Stimulated activated CD4-positive, alpha-beta T cell treated with anti-CD3 and anti-CD28 coated beads, Interleukin-4, amount 100 ng/mL, for 48 hours (primary cell): ENCODE data around the gene STK38.
"Not testable (repeated sequence)": the region's sequence is repeated elsewhere in the genome, so short reads cannot be mapped to it uniquely, and the experiment has no call there.

Experiments
- DNase-seq, 2 donors: peaks; one replicate each; pipeline ENCODE4 v3.0.0-alpha.2; 2020; ENCODE audit warnings: low read depth in 2 of 2

Gene STK38

DNA sequence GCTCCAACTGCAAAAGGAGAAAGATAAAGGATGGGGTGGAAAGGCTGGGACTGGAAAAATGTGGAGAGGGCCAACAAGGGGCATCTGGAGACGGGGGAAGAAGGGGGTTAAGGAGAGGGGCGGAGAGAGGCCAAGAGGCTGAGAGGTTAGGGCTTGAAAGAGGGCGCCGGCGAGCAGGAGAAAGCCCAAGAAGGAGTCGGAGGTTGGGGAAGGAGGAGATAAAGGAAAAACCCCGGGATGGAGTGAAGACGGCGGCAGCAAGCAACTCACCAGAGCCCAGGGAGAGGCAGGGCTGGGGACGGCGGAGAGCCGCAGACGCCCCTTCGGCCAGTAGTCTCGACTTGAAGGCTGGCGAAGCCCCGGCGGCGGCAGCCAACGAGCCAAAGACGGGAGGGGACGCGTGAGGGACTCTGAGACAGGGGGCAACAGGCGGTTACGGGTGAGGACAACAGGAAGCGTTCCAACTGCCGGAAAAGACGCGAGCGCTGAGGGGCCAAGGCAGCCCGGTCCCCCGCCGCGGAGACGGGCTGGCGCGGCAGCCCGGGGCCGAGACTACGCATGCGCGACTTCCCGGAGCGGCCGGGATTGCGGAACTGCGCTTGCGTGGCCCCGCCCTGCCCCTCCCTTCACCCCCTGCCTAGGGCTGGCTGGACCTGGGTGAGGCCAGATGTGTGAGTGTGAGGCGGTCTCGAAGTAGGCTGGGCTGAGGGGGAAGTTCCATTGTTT is at the start of gene STK38:
STK38 (minus strand) TSS at position 560 of the 726 bp plus-strand sequence. CDS start 7,277 bp downstream, outside the sequence.
- DNase-seq: peak; percentile 90 to 92

DNA sequence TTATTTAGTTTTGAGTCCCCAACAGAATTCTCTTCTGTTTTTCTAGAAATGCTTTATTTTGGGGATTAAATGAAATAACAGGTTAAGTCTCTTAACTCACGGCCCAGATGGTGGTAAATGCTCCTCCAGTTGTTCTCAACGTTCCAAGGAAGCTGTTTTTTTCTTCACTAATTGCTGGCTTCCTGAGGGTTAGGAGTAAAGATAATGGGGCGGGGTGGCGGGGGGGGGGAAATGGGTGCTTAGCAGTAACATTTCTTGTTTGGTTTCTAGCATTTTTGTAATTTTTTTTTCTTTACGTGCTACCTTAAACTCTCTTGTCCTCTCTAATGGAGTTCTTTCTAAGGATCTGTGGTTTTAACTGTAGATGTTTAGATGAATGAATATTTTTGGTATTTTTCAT is 49.1 kb upstream of the STK38 start:
- DNase-seq: no peak

DNA sequence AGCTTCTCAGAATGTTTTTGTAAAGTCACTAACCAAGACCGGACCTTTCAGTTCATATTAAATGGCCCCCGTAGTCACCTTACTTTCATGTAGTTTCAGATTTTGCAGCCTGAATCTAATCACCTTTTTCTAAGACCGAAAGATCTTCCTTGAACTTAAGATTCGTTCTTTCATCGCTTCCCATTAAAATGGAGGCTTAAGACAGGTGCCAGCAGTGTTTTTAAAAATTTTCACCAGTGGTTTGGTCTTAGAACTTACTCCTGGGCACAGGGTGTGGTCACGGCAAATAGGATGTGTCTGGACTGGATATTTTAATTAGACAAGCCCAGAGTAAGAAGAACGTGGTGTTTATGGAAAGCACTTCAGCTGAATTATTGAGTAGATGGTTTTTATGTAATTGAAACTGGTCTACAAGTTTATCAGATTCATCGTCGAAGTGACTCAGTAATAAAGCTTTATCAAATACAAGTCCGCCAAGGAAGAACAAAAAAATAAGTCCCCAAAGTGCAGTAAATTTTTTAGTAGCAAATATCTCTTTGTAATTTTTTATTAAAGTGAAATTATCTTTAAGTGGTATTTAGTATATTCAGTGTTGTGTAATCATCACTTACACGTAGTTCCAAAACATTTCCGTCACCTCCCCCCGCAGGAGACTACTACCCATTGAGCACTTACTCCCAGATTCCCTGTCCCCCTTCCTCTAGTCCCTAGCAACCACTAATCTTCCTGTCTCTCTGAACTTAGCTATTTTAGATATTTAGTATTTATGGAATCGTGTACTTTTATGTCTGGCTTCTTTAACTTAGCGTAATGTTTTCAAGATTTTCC is 47.8 kb upstream of the STK38 start:
- no peak for DNase-seq

DNA sequence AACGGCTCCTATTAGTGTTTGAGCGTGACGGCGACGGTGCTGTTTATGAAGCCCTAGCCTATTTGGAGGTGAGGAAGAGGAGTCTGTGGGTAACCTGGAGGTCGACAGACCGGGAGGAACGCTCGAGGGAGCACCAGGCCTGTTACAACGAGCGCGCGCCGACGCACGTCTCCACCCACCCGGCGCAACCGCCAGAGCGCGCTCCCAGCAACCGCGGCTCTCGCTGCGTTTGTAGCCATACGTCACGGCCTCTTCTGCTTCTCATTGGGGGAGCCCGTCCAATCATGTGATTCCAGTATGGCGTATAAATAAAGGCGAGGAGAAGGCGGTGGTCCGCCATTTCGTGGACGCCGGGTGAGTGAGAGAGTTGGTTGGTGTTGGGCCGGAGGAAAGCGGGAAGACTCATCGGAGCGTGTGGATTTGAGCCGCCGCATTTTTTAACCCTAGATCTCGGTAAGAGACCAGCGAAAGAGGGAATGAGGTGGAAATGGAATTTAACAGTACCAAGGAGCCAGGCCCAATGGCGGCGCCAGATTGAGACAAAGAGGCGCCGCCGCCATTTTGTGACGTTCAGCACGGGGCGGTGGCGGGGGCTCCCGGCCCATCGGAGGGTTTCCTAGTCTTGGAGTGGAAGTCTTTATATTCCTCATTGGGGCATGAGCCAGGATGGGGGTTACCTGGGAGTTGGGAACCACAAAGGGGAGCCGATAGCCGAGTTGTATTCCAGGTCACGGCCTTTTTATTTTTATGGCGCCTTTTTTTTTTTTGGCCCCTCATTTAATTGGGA is 46.9 kb upstream of the STK38 start, which contains the start of gene SRSF3:
SRSF3 (plus strand) TSS at position 334 of the 787 bp plus-strand sequence. CDS start 2,401 bp downstream, outside the sequence.
- DNase-seq: peak; percentile 87 to 92

DNA sequence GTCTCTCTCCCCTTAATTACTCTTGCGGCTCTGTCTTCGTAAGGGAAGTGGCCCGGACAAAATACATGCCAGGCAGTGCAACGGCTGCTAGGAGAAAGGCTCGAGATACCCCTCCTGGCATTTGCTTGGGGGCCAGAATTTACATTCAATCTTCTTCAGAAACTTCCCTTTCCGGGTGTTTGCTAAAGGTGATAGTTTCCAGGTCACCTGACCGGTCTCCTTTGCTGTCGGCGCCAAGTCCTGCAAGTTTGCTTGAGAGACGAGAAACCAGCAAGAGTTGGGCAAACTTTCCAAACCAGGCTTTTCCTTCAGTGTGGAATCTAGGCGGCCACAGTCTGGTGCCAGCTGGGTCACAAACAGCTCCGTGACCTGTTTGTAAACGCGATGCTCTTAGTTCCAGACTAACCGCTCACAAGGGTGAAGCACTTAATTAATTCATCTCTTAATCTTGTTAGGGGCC is 46.3 kb upstream of the STK38 start:
- peak; percentile 23 to 24 for DNase-seq

DNA sequence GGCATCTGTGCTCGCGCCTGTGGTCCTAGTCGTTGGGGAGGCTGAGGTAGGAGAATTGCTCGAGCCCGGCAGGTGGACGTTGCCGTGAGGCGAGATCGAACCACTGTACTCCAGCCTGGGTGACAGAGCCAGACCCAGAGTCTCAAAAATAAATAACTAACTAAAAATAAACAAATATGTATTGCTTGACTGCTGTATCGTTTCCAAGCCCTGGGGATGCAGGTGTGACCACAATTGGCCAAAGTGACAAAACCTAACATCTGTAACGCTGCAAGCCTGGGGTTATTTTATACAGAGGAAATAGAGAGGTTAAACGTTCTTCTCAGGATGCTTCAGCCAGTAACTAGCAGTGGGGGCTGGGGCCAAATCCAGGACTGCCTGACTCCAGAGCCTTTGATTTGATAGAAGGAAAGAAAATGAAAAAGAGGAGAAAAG is 45.0 kb upstream of the STK38 start:
- no peak for DNase-seq

DNA sequence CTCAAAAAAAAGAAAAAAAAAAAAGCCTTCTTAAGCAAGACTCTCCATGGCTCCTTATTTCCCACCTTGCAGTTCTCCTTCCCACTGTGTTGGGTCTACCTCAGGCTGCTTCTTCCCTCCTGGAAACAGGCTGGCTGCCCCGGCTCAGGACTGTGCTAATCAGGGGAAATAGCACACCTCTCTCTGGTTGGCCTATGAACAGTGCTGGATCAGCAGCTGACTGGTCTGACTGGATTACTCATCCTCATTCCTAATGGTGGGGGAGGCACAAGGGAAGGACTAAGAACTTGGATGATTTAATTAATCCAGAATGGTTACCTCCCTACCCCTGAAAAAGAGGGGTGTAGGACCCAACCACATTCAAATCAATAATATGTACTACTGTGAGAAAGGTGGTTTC is 43.0 kb upstream of the STK38 start:
- no peak for DNase-seq

DNA sequence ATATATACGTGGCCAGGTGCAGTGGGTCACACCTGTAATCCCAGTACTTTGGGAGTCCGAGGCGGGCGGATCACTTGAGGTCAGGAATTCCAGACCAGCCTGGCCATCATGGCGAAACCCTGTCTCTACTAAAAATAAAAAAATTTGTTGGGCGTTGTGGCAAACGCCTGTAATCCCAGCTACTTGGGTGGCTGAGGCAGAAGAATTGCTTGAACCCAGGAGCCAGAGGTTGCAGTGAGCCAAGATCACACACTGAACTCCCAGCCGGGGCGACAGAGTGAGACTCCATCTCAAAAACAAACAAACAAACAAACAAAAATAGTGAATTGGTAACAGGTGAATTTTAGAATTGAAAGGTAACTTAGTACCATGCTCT is 41.7 kb upstream of the STK38 start:
- DNase-seq: not testable (repeated sequence)

DNA sequence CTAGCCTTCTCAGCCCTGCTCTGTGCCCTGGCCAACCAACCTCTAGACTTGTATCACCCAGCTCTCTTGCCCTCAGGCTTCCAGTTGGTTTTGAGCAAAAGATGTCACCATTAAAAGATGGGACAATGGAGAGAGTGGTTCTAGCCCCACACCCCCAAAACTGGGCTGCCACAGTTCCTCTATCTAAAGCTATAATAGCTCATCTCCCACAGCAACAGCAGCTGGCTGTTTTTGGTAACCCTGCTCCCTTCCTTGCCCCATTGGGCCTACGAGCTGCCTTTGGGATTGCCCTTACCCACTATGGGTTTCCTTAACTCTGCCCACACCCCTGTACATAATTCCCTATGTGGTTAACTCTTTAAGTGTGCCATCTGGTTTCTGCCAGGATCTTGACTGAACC is 39.3 kb upstream of the STK38 start:
- no peak for DNase-seq

DNA sequence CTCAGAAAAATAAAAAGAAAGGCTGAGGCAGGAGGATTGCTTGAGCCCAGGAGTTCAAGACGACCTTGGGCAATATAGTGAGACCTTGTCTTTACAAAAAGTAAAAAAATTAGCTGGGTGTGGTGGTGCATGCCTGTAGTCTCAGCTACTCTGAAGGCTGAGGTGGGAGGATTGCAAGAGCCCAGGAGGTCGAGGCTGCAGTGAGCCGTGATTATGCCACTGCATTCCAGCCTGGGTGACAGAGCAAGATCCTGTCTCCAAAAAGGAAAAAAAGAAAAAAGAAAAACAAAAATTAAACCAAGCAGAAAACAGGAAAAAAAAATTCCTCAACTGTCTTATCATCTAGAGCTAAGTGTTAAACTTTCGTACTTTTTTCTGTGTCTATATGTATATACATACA is 34.4 kb upstream of the STK38 start:
- no peak for DNase-seq

DNA sequence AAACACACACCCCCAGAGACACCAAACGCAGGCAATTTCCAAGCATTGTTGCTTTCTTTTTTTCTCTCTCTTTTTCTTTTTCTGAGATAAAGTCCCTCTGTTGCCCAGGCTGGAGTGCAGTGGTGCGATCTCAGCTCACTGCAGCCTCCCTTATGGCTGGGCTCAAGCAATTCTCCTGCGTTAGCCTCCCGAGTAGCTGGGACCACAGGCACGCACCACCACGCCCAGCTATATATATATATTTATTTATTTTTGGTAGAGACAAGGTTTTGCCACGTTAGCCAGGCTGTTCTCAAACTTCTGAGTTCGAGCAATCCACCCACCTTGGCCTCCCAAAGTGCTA is 32.9 kb upstream of the STK38 start:
- no peak for DNase-seq

DNA sequence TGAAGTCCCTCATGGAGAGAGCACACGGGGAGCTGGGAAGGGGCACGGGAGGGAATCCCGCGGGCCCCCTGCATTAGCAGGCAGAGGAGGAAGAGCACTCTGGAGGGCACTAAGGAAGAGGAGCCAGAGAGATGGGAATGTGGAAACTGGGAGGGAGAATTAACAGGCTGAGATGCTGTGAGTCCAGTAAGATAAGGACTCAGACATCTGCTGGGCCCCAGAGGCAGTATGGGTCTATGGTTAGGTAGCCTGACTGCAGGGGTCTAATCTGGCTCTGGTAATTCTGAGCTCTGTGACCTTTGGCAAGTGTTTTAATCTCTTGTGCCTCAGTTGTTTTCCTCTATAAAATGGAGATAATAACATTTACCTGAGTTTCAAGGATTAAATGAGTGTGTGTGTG is 31.2 kb upstream of the STK38 start:
- no peak for DNase-seq

DNA sequence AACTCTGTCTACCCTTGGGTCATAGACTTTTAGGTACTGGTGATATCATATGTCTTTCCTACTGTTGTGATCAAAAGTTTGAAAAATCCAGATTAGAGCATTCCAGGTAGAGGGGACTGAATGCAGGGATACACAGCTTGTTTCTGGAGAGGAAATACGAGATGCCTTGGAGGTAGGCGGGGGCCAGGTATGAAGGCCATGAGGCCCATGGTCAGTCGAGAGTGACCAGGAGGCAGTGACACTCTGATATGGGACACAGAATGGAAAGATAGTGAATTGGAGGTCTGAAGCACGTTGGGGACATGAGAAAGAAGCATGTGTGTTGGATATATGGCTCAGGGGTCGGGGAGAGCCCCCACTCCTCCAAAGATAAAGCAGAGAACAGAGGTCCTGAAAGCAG is 30.8 kb upstream of the STK38 start:
- no peak for DNase-seq

DNA sequence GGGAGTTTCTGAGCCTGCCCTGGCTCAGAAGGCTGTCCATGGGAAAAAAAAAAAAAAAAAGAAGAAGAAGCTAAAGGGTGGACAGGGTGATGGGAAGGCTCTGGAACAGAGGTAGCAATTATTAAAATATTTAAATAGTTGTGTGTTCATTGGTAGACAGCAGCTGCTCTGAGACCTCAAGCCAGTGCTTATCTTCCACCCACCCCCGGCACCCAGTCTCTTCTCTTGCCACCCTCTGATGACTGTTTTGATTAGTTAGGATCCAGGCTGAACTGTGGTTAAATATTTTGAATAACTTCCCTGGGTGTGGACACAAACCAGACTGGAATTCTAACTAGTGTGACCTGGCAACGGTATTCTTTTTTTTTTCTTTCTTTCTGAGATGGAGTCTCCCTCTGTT is 30.0 kb upstream of the STK38 start:
- DNase-seq: no peak

DNA sequence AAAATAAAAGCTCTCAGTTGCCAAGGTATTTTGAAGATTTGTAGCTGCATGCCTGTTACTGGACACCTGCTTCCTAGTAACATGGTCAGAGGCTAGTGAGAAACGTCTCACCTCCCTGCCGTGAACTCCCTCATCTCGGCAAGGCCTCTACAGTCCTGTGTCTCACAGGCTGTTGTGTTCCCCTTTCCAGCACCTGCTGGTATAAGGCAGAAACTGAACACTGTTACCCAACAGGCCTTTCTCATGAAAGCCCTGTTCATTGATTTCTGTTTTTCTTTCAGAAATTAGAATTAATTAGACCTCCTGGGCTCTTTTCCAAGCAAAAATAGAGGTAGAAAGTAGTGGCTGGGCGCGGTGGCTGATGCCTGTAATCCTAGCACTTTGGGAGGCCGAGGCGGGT is 29.3 kb upstream of the STK38 start:
- no peak for DNase-seq

DNA sequence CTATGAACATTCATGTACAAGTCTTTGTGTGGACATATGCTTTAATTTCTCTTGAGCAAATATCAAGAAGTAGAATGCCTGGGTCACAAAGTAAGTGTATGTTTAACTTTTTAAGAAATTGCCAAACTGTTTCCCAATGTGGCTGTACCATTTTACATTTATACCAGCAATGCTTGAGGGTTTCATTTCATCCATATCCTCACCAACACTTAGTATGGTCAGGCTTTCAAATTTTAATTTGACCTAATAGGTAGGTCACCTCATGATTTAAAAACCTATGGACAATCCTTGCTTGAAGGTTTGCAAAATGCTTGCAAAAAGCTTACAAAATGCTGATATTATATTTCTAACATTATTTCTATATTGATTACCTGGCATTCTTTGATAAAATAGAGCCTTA is 27.4 kb upstream of the STK38 start:
- no peak for DNase-seq

DNA sequence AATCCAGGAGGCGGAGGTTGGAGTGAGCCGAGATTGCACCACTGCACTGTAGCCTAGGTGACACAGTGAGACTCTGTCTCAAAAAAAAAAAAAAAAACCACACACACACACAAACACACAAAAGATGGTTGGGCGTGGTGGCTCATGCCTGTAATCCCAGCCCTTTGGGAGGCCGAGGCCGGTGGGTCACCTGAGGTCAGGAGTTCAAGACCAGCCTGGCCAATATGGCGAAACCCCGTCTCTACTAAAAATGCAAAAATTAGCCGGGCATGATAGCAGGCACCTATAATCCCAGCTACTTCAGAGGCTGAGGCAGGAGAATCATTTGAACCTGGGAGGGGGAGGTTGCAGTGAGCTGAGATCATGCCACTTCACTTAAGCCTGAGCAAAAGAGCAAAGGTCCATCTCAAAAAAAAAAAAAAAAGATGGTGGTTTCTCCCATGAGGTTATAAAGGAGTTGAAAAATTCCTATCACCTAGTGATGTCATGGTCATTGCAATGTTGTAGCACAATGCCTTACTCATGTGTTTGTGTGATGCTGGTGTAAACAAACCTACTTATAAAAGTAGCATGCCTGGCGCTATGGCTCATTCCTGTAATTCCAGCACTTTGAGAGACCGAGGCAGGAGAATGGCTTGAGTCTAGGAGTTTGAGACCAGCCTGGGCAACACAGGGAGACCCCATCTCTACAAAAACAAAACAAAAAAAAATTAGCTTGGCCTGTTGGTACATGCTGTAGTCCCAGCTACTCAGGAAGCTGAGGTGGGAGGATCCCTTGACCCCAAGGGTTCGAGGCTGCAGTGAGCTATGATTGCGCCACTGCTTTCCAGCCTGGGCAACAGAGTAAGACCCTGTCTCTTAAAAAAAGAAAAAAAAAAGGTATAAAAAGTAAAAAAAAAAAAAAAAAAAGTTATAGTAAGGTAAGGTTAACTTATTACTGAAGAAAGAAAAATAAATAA is 25.4 kb upstream of the STK38 start:
- DNase-seq: not testable (repeated sequence)

DNA sequence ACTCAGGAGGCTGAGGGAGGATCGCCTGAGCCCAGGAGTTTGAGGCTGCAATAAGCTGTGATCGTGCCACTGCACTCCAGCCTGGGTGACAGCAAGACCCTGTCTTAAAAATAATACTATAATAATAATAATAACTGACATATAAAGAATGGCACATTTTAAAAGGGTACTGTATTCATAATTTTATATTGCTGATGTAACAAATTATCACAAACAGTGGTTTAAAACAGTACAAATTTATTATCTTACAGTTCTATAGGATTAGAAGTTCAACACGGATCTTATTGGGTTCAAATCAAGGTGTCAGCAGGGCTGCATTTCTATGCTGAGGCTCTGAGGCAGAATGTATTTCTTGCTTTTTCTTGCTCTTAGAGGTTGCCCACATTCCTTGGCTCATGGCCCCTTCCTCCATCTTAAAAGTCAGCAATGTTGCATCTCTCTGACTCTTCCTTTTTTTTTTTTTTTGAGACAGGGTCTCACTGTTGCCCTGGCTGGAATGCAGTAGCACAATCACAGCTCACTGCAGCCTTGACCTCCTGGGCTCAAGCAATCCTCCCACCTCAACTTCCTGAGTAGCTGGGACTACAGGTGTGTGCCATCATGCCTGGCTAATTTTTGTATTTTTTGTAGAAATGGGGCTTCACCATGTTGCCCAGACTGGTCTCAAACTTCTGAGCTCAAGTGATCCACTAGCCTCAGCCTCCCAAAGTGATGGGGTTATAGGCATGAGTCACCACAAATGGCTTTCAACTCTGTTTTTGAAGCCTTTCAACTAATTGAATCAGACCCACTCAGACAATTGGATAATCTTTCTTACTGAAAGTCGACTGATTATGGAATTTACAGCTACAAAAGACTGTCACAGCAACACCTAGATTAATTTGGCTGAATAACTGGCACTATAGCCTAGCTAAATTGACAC is 24.1 kb upstream of the STK38 start:
- no peak for DNase-seq

DNA sequence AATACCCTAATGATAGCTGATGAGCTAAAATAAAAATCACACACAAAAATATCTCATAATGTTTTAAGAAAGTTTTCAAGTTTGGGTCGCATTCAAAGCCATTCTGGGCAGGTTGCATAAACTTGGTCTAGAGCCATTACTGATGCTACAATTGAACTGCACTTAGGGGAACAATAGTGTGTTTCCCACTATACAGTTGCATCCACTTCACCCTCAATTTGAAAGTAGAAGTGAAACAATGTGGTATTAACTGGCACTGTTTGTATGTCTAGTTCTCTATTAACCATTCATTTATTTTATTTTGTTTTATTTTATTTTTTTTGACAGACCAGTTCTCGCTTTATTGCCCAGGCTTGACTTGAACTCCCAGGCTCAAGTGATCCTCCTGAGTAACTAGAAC is 23.0 kb upstream of the STK38 start:
- DNase-seq: no peak

DNA sequence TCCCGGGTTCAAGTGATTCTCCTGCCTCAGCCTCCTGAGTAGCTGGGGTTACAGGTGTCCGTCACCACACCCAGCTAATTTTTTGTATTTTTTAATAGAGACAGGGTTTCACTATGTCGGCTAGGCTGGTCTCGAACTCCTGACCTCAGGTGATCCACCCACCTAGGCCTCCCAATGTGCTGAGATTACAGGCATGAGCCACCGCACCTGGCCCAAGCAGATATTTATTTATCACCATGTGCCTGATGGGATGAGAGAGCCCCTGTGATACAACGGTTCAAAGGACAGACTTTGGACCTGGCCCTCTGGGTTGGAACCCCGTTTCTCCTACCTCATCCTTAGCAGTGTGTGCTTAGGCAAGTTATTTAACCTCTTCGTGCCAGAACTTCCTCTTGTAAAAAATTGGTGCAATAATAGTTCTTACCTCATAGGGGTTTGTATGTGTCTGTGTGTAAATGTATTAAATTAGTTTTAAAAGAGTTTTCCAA is 19.2 kb upstream of the STK38 start:
- DNase-seq: no peak
